Body of pancreas (tissue), 4 donors: ENCODE measurements around the gene AMBRA1. TPM values are rescaled to one million over a fixed set of nuclear protein-coding genes. Genes with fewer than 3 reads are reported as not detected.

ENCODE experiments used
- ATAC-seq: fragments of 150-250 bp; one replicate; pipeline ENCODE4 v1.9.1; 2016
- DNase-seq, 4 donors: peaks; one replicate each; pipeline ENCODE4 v3.0.0-alpha.2; 2019
- H3K27ac ChIP-seq, 4 donors: fragments of 200-600 bp; sonication (generic); 1 replicate in 3 of 4; 2 replicates in 1 of 4; pipeline versions ENCODE4 v1.5.1 to v1.6.1; 2016 to 2019; ENCODE audit warnings: mild to moderate bottlenecking in 1 of 4, mixed read lengths in 1 of 4, moderate library complexity in 1 of 4
- H3K27me3 ChIP-seq, 2 donors: fragments of 200-600 bp; sonication (generic); one replicate each; pipeline ENCODE4 v1.6.0; 2016; ENCODE audit warnings: mild to moderate bottlenecking in 1 of 2
- H3K36me3 ChIP-seq, 2 donors: fragments of 200-600 bp; sonication (generic); replicated peaks in 1 of 2; 2 replicates each; pipeline ENCODE4 v1.5.1; 2016; ENCODE audit warnings: low read depth in 2 of 2; ENCODE audit not compliant: insufficient read depth in 1 of 2
- H3K4me1 ChIP-seq: fragments of 200-600 bp; sonication (generic); one replicate; pipeline ENCODE4 v1.6.0; 2016
- H3K4me3 ChIP-seq, 2 donors: fragments of 200-600 bp; sonication (generic); 1 replicate in 1 of 2; 2 replicates in 1 of 2; pipeline ENCODE4 v1.5.1; 2016 to 2019
- H3K9me3 ChIP-seq, 3 donors: fragments of 200-600 bp; sonication (generic); 1 replicate in 2 of 3; 2 replicates in 1 of 3; pipeline ENCODE4 v1.5.1; 2016
- CTCF ChIP-seq, 7 experiments: fragments of 450-650 bp in 4 of 7; fragments of 200-600 bp in 3 of 7; sonication (generic) in 3 of 7; IDR thresholded peaks; one replicate each; pipeline ENCODE4 v1.5.1; 2016 to 2019; ENCODE audit warnings: antibody characterized with exemption in 7 of 7
- POLR2A ChIP-seq, 3 donors: fragments of 450-650 bp; IDR thresholded peaks; one replicate each; pipeline ENCODE4 v1.6.1; 2016; ENCODE audit warnings: antibody characterized with exemption in 3 of 3, mild to moderate bottlenecking in 2 of 3
- WGBS, 2 donors: methylation state at CpG; one replicate each; pipeline ENCODE4 v1.1.5; 2017; 5-methylcytosine and 5-hydroxymethylcytosine counted together
- intact Hi-C: fragments of 100-400 bp; cut with DNase I; formaldehyde crosslinking; loops from one replicate; pipeline ENCODE4 v1.15.1; 2023
- total RNA-seq, 2 donors: library from RNA; depleted of rRNA; stranded (reverse); fragments of >200 nt; gene quantifications; one replicate each; pipeline ENCODE4 v1.1.0, GENCODE V29; 2016

AMBRA1 gene
- total RNA-seq, 2 donors from 2014 or later: 17.6 to 43.2 TPM

- Histone ChIP-seq H3K27ac (no peak overlapping the region), H3K36me3 (peaks cover 0 to 4% of the 10 kb centered on the region in 2 donors), H3K27me3 (no peaks in the 10 kb centered on the region), H3K9me3 (no peaks in the 10 kb centered on the region), H3K4me1 (no peaks in the 10 kb centered on the region), H3K4me3 (no peak overlapping the region)
- WGBS, 2 donors: 76 to 83% methylated on average over 7 to 8 of the region's 8 CpGs
- DNase-seq (no peak), ATAC-seq (no peak)
- intact Hi-C loops: no loop called here
- no peak for TF ChIP-seq CTCF (IDR thresholded peaks at IDR 0.05)
- no peak for TF ChIP-seq POLR2A (IDR thresholded peaks at IDR 0.05)
Observed at GRCh38 chr11:46421257-46421880, 172.5 kb downstream of the AMBRA1 start.

DNA sequence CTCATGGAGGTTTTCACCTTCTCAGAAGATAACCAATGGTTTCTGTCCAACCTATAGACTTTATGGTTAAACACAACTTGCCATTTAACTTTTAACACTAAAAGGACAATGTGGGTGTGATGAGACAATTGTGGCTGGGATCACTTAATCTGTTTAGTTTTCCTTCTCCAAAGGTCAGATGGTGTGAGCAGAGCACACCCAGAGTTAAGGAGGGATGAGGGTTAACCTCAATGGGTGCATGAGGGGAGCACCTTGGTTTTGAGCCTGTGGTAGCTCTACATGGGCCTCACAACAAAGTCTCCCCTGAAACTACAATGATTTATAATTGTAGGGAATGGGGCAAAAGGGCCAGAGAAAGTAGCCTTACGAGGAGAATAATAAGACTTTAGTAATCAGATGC, 173.3 kb downstream of the AMBRA1 start:
- Histone ChIP-seq H3K36me3 (peaks cover 0 to 7% of the 10 kb centered on the region in 2 donors), H3K4me1 (no peaks in the 10 kb centered on the region), H3K27me3 (no peaks in the 10 kb centered on the region), H3K9me3 (no peaks in the 10 kb centered on the region), H3K4me3 (no peak overlapping the region), H3K27ac (no peak overlapping the region)
- WGBS, 2 donors: 84 to 100% methylated on average over 1 of the region's 1 CpG
- DNase-seq: no peak
- TF ChIP-seq CTCF (IDR thresholded peaks at IDR 0.05): no peak
- no peak for TF ChIP-seq POLR2A (IDR thresholded peaks at IDR 0.05)
- intact Hi-C loops: no loop called here
- ATAC-seq: no peak

DNA sequence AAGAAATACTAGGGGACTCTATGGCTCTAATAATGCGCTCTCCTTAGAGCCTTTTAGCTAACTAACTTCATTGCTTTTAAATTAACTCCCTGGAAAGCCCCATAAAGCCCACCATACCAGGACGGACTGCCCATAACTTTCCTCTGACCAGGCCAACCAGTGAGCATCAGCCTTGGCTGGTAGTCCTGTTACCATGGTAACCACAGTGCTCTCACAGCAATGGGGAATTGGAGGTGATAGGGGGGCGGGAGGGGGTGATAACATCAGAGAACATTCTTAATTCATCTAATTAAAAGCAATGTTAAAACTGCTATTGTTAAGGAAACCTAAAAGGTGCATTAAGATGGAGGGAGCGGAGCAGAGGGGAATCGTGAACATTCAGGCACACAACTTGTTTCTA, 175.1 kb downstream of the AMBRA1 start:
- no peak overlapping the region for H3K4me3 ChIP-seq
- WGBS, 2 donors: 88 to 92% methylated on average over 5 of the region's 5 CpGs
- TF ChIP-seq POLR2A (IDR thresholded peaks at IDR 0.05) (no peak), CTCF (IDR thresholded peaks at IDR 0.05) (no peak)
- DNase-seq: no peak
- H3K36me3 ChIP-seq: peaks cover 0 to 9% of the 10 kb centered on the region in 2 donors
- ATAC-seq: no peak
- no peak overlapping the region for H3K27ac ChIP-seq
- no peaks in the 10 kb centered on the region for H3K4me1 ChIP-seq
- intact Hi-C loops: no loop called here
- H3K27me3 ChIP-seq: no peaks in the 10 kb centered on the region
- H3K9me3 ChIP-seq: no peaks in the 10 kb centered on the region

- no peak overlapping the region for H3K27ac ChIP-seq
Observed at GRCh38 chr11:46417711-46418110, 176.1 kb downstream of the AMBRA1 start.

More at GRCh38 chr11:46417711-46418110, 176.1 kb downstream of the AMBRA1 start:
- intact Hi-C loops: no loop called here
- H3K27me3 ChIP-seq: no peaks in the 10 kb centered on the region
- 91 to 92% methylated on average over 7 of the region's 7 CpGs for WGBS, 2 donors
- H3K36me3 ChIP-seq: peaks cover 0 to 9% of the 10 kb centered on the region in 2 donors
- ATAC-seq (no peak), DNase-seq (no peak)
- H3K4me3 ChIP-seq: no peak overlapping the region
- no peaks in the 10 kb centered on the region for H3K9me3 ChIP-seq
- H3K4me1 ChIP-seq: no peaks in the 10 kb centered on the region
- TF ChIP-seq POLR2A (IDR thresholded peaks at IDR 0.05): no peak
- no peak for TF ChIP-seq CTCF (IDR thresholded peaks at IDR 0.05)
